ENCODE data around the gene MIEF2. TPM values are rescaled to one million over a fixed set of nuclear protein-coding genes. Genes with fewer than 3 reads are reported as not detected.

Gene MIEF2
- total and polyA plus RNA-seq, 2 donors from 2014 or later = 19.3 to 25.3 TPM

DNA sequence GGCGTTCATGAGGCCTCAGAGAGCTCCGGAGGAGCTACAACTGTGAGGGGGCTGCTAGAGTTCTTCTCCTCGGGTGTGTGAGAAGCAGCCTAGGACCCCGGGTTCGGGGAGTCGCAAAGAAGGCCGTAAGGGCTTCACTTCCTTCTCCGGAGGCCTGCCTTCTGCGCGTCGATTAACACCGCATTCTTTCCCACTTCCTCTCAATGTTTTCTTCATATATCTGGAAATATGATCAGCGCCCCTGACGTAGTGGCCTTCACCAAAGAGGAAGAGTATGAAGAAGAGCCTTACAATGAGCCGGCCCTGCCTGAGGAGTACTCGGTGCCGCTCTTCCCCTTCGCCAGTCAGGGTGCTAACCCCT lies 55.1 kb downstream of the MIEF2 start:
- H3K36me3 ChIP-seq (ENCODE audit: control insufficient read depth in 2 of 3, insufficient read depth in 3 of 3, low read length in 3 of 3) = peaks cover 2 to 22% (median 9%) of the 10 kb centered on the region in 3 donors
- peak in 1 of 5 donors; percentile 7 for DNase-seq
- H3K4me1 ChIP-seq (ENCODE audit: control insufficient read depth in 2 of 3, insufficient read depth in 2 of 3, low read depth in 1 of 3, low read length in 3 of 3) = peaks cover 4 to 52% (median 31%) of the 10 kb centered on the region in 3 donors
- FAIRE-seq = no peak
- intact Hi-C loops (cut with DNase I) = no loop called here
- no peaks in the 10 kb centered on the region for H3K27me3 ChIP-seq (ENCODE audit: control insufficient read depth, insufficient read depth, low read length)
- peak overlapping the region; percentile 67 to 93 (median 88) for H3K9ac ChIP-seq (ENCODE audit: low read length in 3 of 3)
- TF ChIP-seq, protein P1, sequence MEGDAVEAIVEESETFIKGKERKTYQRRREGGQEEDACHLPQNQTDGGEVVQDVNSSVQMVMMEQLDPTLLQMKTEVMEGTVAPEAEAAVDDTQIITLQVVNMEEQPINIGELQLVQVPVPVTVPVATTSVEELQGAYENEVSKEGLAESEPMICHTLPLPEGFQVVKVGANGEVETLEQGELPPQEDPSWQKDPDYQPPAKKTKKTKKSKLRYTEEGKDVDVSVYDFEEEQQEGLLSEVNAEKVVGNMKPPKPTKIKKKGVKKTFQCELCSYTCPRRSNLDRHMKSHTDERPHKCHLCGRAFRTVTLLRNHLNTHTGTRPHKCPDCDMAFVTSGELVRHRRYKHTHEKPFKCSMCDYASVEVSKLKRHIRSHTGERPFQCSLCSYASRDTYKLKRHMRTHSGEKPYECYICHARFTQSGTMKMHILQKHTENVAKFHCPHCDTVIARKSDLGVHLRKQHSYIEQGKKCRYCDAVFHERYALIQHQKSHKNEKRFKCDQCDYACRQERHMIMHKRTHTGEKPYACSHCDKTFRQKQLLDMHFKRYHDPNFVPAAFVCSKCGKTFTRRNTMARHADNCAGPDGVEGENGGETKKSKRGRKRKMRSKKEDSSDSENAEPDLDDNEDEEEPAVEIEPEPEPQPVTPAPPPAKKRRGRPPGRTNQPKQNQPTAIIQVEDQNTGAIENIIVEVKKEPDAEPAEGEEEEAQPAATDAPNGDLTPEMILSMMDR (IDR thresholded peaks at IDR 0.05; ENCODE audit: borderline replicate concordance, extremely low read depth, insufficient read depth) = no peak
- H3K9me3 ChIP-seq (ENCODE audit: control insufficient read depth in 2 of 3, insufficient read depth in 1 of 3, low read length in 3 of 3) = no peaks in the 10 kb centered on the region
- H3K27ac ChIP-seq (ENCODE audit: low read depth in 2 of 2, low read length in 2 of 2) = peak overlapping the region; percentile 81 to 92
- peak overlapping the region; percentile 90 to 97 (median 91) for H3K4me3 ChIP-seq (ENCODE audit: low read length in 3 of 3)

GRCh38 chr17:18315961-18316360 lies 55.5 kb downstream of the MIEF2 start:
- TF ChIP-seq, protein P1 (IDR thresholded peaks at IDR 0.05; ENCODE audit: borderline replicate concordance, extremely low read depth, insufficient read depth) = no peak
- H3K9me3 ChIP-seq (ENCODE audit: control insufficient read depth in 2 of 3, insufficient read depth in 1 of 3, low read length in 3 of 3) = no peaks in the 10 kb centered on the region
- FAIRE-seq = no peak
- intact Hi-C loops (cut with DNase I) = no loop called here
- peak in 1 of 5 donors; percentile 49 for DNase-seq
- no peaks in the 10 kb centered on the region for H3K27me3 ChIP-seq (ENCODE audit: control insufficient read depth, insufficient read depth, low read length)
- peaks cover 4 to 52% (median 31%) of the 10 kb centered on the region in 3 donors for H3K4me1 ChIP-seq (ENCODE audit: control insufficient read depth in 2 of 3, insufficient read depth in 2 of 3, low read depth in 1 of 3, low read length in 3 of 3)
- H3K4me3 ChIP-seq (ENCODE audit: low read length in 3 of 3) = peak overlapping the region; percentile 90 to 97 (median 91)
- H3K36me3 ChIP-seq (ENCODE audit: control insufficient read depth in 2 of 3, insufficient read depth in 3 of 3, low read length in 3 of 3) = peaks cover 2 to 22% (median 9%) of the 10 kb centered on the region in 3 donors
- peak overlapping the region in 1 of 2 donors; percentile 92 for H3K27ac ChIP-seq (ENCODE audit: low read depth in 2 of 2, low read length in 2 of 2)
- H3K9ac ChIP-seq (ENCODE audit: low read length in 3 of 3) = peak overlapping the region; percentile 67 to 93 (median 88)

Other genes starting within 250 kb of the MIEF2 start
- 27.0 TPM for gene ATPAF2, start 221.5 kb upstream of the MIEF2 start, total RNA-seq
- 52.1 TPM for gene ATPAF2, start 221.5 kb upstream of the MIEF2 start, polyA plus RNA-seq (ENCODE audit: insufficient read depth, low read depth, low replicate concordance)
- 8.7 TPM for gene GID4, start 221.3 kb upstream of the MIEF2 start, total RNA-seq
- gene GID4, start 221.3 kb upstream of the MIEF2 start, polyA plus RNA-seq (ENCODE audit: insufficient read depth, low read depth, low replicate concordance) = 3.4 TPM
- 39.2 TPM for gene DRG2, start 172.7 kb upstream of the MIEF2 start, total RNA-seq
- gene DRG2, start 172.7 kb upstream of the MIEF2 start, polyA plus RNA-seq (ENCODE audit: insufficient read depth, low read depth, low replicate concordance) = 49.3 TPM
- gene MYO15A, start 151.9 kb upstream of the MIEF2 start, total RNA-seq = 1.3 TPM
- gene MYO15A, start 151.9 kb upstream of the MIEF2 start, polyA plus RNA-seq (ENCODE audit: insufficient read depth, low read depth, low replicate concordance) = 0.80 TPM
- 94.4 TPM for gene ALKBH5, start 76.8 kb upstream of the MIEF2 start, total RNA-seq
- 67.1 TPM for gene ALKBH5, start 76.8 kb upstream of the MIEF2 start, polyA plus RNA-seq (ENCODE audit: insufficient read depth, low read depth, low replicate concordance)
- 13.7 TPM for gene LLGL1, start 35.0 kb upstream of the MIEF2 start, total RNA-seq
- gene LLGL1, start 35.0 kb upstream of the MIEF2 start, polyA plus RNA-seq (ENCODE audit: insufficient read depth, low read depth, low replicate concordance) = 8.0 TPM
- 301 TPM for gene FLII, start 1.9 kb upstream of the MIEF2 start, total RNA-seq
- gene FLII, start 1.9 kb upstream of the MIEF2 start, polyA plus RNA-seq (ENCODE audit: insufficient read depth, low read depth, low replicate concordance) = 139 TPM
- 30.3 TPM for gene TOP3A, start 54.3 kb downstream of the MIEF2 start, total RNA-seq
- gene TOP3A, start 54.3 kb downstream of the MIEF2 start, polyA plus RNA-seq (ENCODE audit: insufficient read depth, low read depth, low replicate concordance) = 7.9 TPM
- gene SMCR8, start 54.6 kb downstream of the MIEF2 start, total RNA-seq = 22.4 TPM
- gene SMCR8, start 54.6 kb downstream of the MIEF2 start, polyA plus RNA-seq (ENCODE audit: insufficient read depth, low read depth, low replicate concordance) = 3.1 TPM
- gene SHMT1, start 102.9 kb downstream of the MIEF2 start, total RNA-seq = 162 TPM
- 241 TPM for gene SHMT1, start 102.9 kb downstream of the MIEF2 start, polyA plus RNA-seq (ENCODE audit: insufficient read depth, low read depth, low replicate concordance)
- 1.2 TPM for gene EVPLL, start 117.1 kb downstream of the MIEF2 start, total RNA-seq
- 0.82 TPM for gene EVPLL, start 117.1 kb downstream of the MIEF2 start, polyA plus RNA-seq (ENCODE audit: insufficient read depth, low read depth, low replicate concordance)
- gene LGALS9C, start 216.1 kb downstream of the MIEF2 start, total RNA-seq = not detected
- gene LGALS9C, start 216.1 kb downstream of the MIEF2 start, polyA plus RNA-seq (ENCODE audit: insufficient read depth, low read depth, low replicate concordance) = not detected

All from kidney (tissue), 14 donors.